ENCODE measurements around the gene TAPBPL.
"Not testable (repeated sequence)": the region's sequence is repeated elsewhere in the genome, so short reads cannot be mapped to it uniquely, and the experiment has no call there.

DNA sequence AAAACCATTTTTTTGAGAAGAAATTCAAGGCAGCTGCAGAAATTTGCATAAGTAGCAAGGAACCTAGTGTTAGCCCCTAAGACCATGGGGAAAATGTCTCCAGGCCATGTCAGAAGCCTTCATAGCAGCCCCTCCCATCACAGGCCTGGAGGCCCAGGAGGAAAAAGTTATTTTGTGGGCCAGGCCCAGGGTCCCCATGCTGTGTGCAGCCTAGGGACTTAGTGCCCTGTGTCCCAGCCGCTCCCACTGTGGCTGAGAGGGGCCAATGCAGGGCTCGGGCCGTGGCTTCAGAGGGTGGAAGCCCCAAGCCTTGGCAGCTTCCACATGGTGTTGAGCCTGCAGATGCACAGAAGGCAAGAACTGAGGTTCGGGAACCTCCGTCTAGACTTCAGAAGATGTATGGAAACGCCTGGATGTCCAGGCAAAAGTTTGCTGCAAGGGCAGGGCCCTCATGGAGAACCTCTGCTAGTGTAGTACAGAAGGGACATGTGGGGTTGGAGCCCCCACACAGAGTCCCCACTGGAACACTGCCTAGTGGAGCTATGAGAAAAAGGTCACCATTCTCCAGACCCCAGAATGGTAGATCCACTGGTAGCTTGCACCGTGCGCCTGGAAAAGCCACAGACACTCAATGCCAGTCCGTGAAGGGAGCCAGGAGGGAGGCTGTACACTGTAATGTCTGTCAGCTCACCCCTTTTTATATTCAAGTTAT is 15.9 kb downstream of the TAPBPL start:
- TF ChIP-seq RARB (CRISPR knock-in tag; IDR thresholded peaks at IDR 0.05); ZNF70 (CRISPR knock-in tag; IDR thresholded peaks at IDR 0.05); PATZ1 (CRISPR knock-in tag; IDR thresholded peaks at IDR 0.05; ENCODE audit: borderline replicate concordance); ZNF8 (CRISPR knock-in tag; IDR thresholded peaks at IDR 0.05); BACH2 (CRISPR knock-in tag; IDR thresholded peaks at IDR 0.05; ENCODE audit: borderline replicate concordance); ZNF565 (CRISPR knock-in tag; conservative IDR thresholded peaks at IDR 0.05; ENCODE audit: low read depth); OSR1 (CRISPR knock-in tag; IDR thresholded peaks at IDR 0.05); PPARA (CRISPR knock-in tag; IDR thresholded peaks at IDR 0.05; ENCODE audit: borderline replicate concordance); ZFP30 (CRISPR knock-in tag; IDR thresholded peaks at IDR 0.05): not testable (repeated sequence)
- TF ChIP-seq, protein P1, sequence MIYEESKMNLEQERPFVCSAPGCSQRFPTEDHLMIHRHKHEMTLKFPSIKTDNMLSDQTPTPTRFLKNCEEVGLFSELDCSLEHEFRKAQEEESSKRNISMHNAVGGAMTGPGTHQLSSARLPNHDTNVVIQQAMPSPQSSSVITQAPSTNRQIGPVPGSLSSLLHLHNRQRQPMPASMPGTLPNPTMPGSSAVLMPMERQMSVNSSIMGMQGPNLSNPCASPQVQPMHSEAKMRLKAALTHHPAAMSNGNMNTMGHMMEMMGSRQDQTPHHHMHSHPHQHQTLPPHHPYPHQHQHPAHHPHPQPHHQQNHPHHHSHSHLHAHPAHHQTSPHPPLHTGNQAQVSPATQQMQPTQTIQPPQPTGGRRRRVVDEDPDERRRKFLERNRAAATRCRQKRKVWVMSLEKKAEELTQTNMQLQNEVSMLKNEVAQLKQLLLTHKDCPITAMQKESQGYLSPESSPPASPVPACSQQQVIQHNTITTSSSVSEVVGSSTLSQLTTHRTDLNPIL (CRISPR knock-in tag; IDR thresholded peaks at IDR 0.05; ENCODE audit: low read depth), result not testable (repeated sequence)
